NCI-H2107 treated with DMSO at 0.1 percent for 48 hours (cell line): Measurements from ENCODE around the gene GLB1L2.
"Not testable (repeated sequence)": the region's sequence is repeated elsewhere in the genome, so short reads cannot be mapped to it uniquely, and the experiment has no call there.

Source experiments
- DNase-seq: peaks from one replicate; lab custom pipeline; 2025; ENCODE audit not compliant: unreplicated experiment; lab: John Stamatoyannopoulos, UW

The GLB1L2 gene

GRCh38 chr11:134321373-134321772 lies 10.4 kb upstream of the GLB1L2 start:
- not testable (repeated sequence) for DNase-seq

GRCh38 chr11:134322553-134322952 lies 9.2 kb upstream of the GLB1L2 start:
- no peak for DNase-seq

GRCh38 chr11:134328433-134328832 lies 3.4 kb upstream of the GLB1L2 start:
- DNase-seq = no peak

- DNase-seq = no peak
Measured at GRCh38 chr11:134330611-134331353, 1.0 kb upstream of the GLB1L2 start.

GRCh38 chr11:134332189-134332631 lies 422 bp downstream of the GLB1L2 start:
- no peak for DNase-seq

- no peak for DNase-seq
Measured at GRCh38 chr11:134332782-134333181, 994 bp downstream of the GLB1L2 start.

GRCh38 chr11:134333312-134333711 lies 1.5 kb downstream of the GLB1L2 start:
- no peak for DNase-seq

- DNase-seq = no peak
Measured at GRCh38 chr11:134333946-134334345, 2.2 kb downstream of the GLB1L2 start.

GRCh38 chr11:134334796-134335571 lies 3.2 kb downstream of the GLB1L2 start:
- DNase-seq = no peak

GRCh38 chr11:134337051-134337450 lies 5.3 kb downstream of the GLB1L2 start:
- no peak for DNase-seq

- no peak for DNase-seq
Measured at GRCh38 chr11:134338068-134338467, 6.3 kb downstream of the GLB1L2 start.

GRCh38 chr11:134338654-134339053 lies 6.9 kb downstream of the GLB1L2 start:
- no peak for DNase-seq

GRCh38 chr11:134339756-134340155 lies 8.0 kb downstream of the GLB1L2 start:
- DNase-seq = no peak

- DNase-seq = peak; percentile 7
Measured at GRCh38 chr11:134340354-134340964, 8.7 kb downstream of the GLB1L2 start.

GRCh38 chr11:134341805-134342571 lies 10.2 kb downstream of the GLB1L2 start:
- DNase-seq = no peak

GRCh38 chr11:134342572-134343340 lies 11.0 kb downstream of the GLB1L2 start:
- DNase-seq = no peak

GRCh38 chr11:134343646-134344045 lies 11.9 kb downstream of the GLB1L2 start:
- no peak for DNase-seq

GRCh38 chr11:134344497-134345236 lies 12.9 kb downstream of the GLB1L2 start:
- not testable (repeated sequence) for DNase-seq

- no peak for DNase-seq
Measured at GRCh38 chr11:134345237-134345550, 13.4 kb downstream of the GLB1L2 start.
